GM18519 (cell line): Measurements from ENCODE around the gene CTTNBP2.
"Not testable (repeated sequence)": the region's sequence is repeated elsewhere in the genome, so short reads cannot be mapped to it uniquely, and the experiment has no call there.

Experiments
- ATAC-seq: cut with Tn5 transposase; IDR thresholded peaks from one replicate; pipeline ENCODE4 v1.9.1; 2021; ENCODE audit warnings: mild to moderate bottlenecking, moderate library complexity; ENCODE audit not compliant: unreplicated experiment, low FRiP score

The CTTNBP2 gene

DNA sequence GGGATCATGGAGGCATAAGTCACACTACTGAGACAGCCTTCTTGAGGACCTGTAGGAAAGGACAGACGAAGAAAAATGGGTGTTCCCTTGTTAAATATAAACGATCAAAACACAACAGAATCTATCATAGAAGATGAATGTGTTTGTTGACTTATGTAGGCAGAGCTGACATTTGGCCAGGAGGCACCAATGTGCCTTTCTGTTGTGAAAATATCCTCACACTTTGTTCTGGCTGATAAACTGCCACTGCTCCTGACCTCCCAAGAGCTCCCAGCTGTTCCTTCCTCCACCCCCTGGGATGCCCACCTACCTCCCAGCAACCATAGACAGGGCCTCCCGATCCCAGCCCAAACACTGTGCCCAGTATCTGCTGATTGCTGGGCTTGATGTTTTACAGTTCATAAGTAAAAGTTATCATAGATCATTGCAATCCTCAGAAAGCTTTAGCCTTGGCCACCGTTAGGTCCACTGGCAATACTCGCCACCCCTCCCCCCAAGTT lies 116.6 kb downstream of the CTTNBP2 start:
- no peak for ATAC-seq

- ATAC-seq: no peak
Measured at GRCh38 chr7:117755136-117755535, 118.1 kb downstream of the CTTNBP2 start.

- no peak for ATAC-seq
Measured at GRCh38 chr7:117751775-117752174, 121.5 kb downstream of the CTTNBP2 start.

DNA sequence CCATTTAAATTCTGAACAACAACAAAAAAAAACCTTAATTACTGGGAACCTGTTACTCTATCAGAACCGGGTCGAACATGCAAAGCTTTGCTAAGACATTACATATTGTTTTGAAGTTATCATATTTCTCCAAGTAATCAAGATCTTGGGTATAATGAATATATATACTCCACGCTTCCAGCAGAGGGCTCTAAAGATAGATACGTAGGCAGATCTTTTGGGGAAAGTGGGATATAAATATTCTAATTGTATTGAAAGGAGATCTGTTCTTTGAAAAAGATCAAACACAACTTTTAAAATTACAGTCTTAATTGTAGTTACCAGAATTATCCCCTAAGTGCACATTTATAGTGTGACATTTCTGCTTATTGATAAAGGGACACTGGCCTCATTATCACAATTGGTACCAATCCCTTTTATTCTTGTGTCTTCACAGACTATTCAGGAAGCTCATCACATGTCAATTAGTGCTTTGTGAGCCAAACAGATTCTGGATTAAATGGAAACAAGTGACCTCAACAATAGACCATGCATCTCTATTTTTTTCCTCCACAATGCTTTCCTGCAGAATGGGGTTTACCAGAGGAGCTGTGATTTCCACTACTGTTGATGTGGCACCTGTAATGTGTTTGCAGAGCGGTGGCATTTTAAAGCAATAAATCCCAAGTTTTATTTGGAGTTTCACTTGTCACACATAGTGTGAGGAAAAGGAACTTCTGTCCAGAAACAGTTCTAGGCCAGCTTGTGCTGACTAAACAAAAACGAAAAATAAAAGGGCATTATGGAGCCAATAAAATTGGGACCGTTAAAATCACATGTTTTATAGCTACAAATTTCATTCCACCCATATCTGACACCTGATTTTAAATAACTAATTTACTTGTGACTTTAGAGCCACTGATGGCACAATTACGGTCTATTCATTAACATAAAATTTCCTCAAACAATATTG lies 122.4 kb downstream of the CTTNBP2 start:
- ATAC-seq: no peak

DNA sequence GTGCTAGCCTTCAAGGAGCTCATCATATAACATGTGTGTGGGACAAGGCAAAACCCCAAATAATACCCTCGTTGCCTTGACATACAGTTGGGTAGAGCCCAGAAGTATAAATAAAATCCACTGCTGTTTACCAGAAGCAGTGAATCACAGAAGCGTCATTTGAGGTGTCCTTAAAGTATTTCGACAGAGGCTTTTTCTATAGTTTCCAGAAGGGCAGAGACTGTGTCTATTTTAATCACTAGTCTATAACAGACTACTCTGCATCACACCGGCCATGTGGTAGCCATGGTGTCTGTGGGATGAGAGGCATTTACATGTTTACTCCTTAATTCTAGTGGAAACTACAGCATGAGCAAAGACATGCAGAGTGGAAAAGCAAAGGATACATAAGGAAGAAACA lies 131.3 kb downstream of the CTTNBP2 start:
- ATAC-seq: no peak

- ATAC-seq: no peak
Measured at GRCh38 chr7:117739085-117739484, 134.2 kb downstream of the CTTNBP2 start.

GRCh38 chr7:117737926-117738325 lies 135.3 kb downstream of the CTTNBP2 start:
- ATAC-seq: no peak

GRCh38 chr7:117731455-117731854 lies 141.8 kb downstream of the CTTNBP2 start:
- ATAC-seq: peak; percentile 93

DNA sequence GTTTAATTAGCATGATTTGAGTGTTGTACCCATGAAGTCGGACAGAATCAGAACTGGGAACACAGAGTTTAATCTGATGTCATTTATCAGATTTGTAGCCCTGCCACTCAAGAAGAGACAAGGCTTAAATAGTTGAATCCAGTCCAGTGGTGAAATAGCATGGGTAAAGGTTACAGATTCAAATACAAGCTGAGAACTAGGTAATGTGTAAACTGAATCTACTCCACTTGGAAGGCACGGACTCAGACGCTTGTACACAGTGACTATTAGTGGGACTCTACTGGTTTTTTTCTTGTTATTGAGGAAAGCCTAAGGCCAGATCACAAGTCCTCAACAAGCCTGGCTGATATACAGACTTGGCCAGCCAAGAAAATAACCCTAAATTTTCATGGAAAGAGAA lies 142.9 kb downstream of the CTTNBP2 start:
- no peak for ATAC-seq

DNA sequence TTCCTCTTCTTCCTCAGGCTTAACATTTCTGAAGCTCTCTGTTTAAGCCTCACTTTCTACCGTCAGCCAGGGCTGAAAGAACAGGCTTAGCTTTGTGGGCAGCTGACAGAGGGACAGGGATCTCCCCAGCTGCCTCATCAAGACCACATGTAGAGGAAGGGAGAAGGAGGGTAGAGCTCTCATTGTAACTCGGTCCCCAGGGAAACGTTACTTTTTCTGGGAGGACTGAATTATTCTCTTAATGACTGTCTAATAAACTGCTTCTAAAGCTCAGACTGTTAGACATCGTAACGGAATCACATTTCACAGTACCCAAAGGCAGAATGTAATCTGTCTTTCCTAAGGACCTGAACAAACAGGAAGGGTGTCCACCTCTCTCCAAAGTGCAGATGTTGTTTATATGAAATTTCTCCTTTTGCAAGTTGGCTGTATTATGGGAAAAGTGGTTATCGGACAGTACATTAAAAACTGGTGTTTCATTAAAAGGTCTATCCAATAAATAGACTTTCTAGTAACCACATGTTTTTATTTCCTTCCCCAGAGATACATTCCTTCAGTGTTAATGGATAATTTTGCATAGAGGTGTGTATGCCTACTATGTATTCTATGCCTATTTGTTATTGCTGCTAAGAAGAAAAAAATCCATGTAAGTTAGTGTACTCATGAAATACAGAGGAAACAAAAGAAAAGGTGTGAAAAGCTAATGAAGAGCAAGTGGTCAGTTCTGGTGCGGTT lies 144.2 kb downstream of the CTTNBP2 start:
- no peak for ATAC-seq

DNA sequence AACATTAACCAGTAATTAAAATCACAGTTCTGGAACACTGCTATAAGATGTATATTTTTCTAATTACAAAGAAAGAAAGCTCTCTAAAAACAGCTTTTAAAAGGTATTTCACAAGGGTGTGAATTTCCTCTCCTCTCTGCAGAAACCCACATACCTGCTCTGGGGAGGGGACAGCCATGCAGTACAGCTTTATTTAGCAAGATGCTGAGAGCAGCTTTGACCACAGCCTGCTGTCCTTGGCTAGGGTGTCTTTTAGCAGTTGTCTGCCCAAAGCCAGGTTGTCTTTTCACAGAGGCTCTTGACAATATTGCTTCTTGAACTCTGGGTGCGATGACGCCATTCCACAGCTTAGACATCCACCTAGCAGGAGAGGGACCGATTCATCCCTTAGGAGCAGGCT lies 148.3 kb downstream of the CTTNBP2 start:
- no peak for ATAC-seq

- no peak for ATAC-seq
Measured at GRCh38 chr7:117719377-117719776, 153.9 kb downstream of the CTTNBP2 start.

DNA sequence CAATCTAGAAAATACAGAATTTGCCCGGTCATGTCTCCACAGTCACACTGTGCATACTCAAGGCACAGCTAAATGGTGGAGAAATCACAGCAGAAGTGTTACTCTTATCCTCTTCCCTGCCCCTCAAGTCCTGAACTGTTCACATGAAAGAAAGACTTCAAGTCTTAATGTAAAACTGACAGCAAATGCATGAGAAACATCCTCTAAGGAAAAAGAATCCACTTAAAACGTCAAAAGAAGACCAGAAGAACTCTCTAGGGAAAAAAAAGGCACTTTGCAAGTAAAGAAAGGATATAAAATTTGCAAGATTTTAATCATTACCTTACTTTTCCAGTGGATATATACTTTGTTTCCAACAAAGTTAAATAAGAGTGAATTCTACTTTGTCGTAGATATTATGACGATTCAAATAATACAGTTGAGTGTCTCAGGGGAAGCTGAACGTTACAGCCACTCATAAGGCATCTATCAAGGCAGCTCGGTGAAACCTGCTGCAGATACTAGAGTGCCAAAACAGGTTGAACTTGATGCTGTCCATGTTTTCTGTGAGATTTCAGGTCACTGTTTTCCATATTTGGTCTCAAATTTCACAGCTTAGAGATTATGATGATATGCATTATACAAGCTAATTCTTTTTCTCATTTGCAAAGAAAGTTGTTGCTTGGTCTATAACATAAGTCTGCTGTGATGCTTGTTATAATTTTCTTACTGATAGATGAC lies 155.0 kb downstream of the CTTNBP2 start:
- ATAC-seq: no peak

DNA sequence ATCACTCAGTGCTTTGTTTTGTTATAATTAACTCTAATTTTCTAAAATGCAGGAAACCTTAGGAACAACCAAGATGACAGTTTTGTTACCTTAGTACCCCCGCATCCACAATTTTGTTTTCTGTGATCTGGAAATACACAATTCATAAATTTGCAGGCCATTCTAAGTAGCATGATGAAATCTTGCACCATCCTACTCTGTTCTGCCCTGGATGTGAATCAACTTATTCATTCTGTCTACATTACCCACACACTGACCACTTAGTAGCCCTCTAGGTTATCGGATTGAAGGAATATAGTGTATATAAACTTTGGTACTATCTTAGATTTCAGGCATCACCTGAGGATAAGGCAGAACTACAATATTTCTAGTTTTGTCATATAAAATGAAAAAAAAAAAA lies 155.9 kb downstream of the CTTNBP2 start:
- no peak for ATAC-seq

- no peak for ATAC-seq
Measured at GRCh38 chr7:117716707-117717299, 156.4 kb downstream of the CTTNBP2 start.

DNA sequence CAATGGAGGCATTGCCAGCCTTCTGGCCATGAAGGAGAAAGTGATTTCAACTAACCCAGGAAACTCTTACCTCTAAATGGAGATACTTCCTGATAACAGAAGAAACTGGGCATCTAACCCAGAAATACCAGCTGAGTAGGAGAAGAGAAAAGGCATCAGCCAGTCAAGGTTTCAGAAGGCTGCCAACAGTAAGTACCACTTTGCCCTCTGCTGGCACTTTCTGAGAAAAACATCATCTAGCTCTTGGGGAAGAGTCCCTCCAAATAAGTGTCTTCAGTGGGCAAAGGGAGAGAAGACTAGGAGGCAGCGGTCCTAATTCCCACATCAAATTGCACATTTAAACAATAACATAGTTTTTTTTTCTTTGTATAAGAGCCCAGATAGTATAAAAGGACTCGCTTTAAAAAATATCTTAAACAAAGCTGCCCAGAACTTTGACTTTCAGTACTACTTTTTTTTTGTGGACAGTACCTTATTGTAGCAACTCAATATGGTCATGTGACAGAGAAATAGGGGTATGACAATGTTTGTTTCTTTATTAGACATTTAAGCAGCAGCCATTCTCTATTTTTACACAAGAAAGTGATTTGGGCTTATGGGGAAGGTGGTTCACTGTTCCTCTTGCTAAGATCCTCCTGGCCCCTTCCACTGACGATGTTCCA lies 157.3 kb downstream of the CTTNBP2 start:
- ATAC-seq: peak; percentile 77

- ATAC-seq: no peak
Measured at GRCh38 chr7:117711556-117711955, 161.7 kb downstream of the CTTNBP2 start.

DNA sequence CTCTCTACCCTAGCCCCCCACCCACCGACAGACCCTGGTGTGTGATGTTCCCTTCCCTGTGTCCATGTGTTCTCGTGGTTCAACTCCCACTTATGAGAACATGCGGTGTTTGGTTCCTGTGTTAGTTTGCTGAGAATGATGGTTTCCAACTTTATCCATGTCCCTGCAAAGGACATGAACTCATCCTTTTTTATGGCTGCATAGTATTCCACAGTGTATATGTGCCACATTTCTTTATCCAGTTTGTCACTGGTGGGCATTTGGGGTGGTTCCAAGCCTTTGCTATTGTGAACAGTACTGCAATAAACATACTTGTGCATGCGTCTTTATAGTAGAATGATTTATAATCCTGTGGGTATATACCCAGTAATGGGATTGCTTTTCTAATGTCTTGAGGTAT lies 165.1 kb downstream of the CTTNBP2 start:
- not testable (repeated sequence) for ATAC-seq

GRCh38 chr7:117707080-117707479 lies 166.2 kb downstream of the CTTNBP2 start:
- no peak for ATAC-seq

GRCh38 chr7:117706210-117706609 lies 167.0 kb downstream of the CTTNBP2 start:
- no peak for ATAC-seq
